Measurements from ENCODE around the gene ZNF526. TPM values are rescaled to one million over a fixed set of nuclear protein-coding genes. Genes with fewer than 3 reads are reported as not detected.

ZNF526 gene, protein sequence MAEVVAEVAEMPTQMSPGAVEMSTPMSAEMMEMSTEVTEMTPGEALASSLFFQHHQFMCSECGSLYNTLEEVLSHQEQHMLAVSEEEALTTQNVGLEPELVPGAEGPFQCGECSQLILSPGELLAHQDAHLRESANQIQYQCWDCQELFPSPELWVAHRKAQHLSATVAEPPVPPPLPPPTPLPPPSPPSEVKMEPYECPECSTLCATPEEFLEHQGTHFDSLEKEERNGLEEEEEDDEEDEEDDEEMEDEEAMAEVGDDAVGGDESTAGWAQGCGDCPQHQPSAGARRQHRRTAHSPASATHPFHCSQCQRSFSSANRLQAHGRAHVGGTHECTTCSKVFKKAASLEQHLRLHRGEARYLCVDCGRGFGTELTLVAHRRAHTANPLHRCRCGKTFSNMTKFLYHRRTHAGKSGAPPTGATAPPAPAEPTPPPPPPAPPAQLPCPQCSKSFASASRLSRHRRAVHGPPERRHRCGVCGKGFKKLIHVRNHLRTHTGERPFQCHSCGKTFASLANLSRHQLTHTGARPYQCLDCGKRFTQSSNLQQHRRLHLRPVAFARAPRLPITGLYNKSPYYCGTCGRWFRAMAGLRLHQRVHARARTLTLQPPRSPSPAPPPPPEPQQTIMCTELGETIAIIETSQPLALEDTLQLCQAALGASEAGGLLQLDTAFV
- total RNA-seq: 10 to 100 TPM in 1 of 2 donors, 1 to 10 TPM in 1; 8.2 to 12.3 TPM
- polyA plus RNA-seq: 1 to 10 TPM; 2.6 to 2.8 TPM
- long read RNA-seq, donor 1, full-length matches to known transcripts: 3 of 17 reads
- long read RNA-seq, donor 1, partial matches to known transcripts: 0 of 17 reads
- long read RNA-seq, donor 1, other reads (novel, unspliced or antisense): 14 of 17 reads
- long read RNA-seq, donor 2, full-length matches to known transcripts: 3 of 7 reads
- long read RNA-seq, donor 2, partial matches to known transcripts: 0 of 7 reads
- long read RNA-seq, donor 2, other reads (novel, unspliced or antisense): 4 of 7 reads

DNA sequence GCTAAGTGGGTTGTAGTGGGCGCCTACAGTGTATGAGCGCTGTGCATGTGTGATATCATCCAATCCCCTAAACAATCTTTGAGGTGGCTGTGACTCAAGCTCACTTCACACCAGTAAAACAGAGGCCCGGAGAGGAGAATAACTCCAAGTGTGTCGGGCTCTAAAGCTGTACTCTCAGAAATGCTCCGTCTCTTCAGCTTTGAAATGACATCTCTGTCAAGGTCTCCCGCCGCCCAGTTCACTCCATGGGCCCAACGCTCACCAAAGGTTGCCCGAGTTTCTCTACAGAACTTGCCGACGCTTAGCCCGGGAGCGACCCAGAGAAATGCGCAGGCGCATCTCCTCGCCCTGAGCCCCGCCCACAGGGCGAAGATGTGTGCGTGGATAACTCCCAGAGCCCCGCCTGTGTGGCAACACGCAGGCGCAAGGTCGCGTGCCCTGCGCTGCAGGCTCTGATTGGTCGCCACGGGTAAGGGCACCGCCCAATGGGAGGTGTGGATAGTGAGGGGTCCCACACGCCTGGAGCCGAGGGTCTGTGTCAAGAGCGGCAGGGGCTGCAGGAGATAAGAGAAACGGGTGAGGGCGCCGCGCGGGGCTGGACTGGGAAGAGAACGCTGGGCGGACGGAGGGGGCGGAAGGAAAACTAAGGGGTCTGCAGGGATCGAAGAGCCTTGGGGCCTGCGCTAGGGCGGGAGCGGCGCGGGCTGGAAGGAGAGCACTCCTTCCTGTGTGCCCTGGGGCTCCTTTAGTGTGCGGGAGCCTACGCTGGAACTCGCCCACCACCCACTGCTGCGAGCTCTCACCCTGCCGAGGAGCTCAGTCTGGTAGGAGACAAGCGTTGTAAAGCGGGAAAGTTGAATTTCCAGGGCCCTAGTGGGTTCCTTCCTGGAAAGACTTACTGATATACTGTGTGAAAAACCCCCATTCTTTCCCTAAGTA lies at the start of gene ZNF526:
Gene ZNF526, plus strand, starts transcription at position 501 of the 939 bp plus-strand sequence. CDS start 4,092 bp downstream, outside the sequence.
- ATAC-seq (ENCODE audit: low FRiP score) (peak; percentile 95), DNase-seq (peak; percentile 98 to 99)
- Histone ChIP-seq H3K4me3 (ENCODE audit: low read length in 2 of 2) (peak within 1 kb of the TSS; percentile 51 to 65), H3K9me3 (ENCODE audit: control insufficient read depth, low read length) (no peaks in the 10 kb centered on the region), H3K36me3 (ENCODE audit: control insufficient read depth in 1 of 2, insufficient read depth in 2 of 2, low read length in 1 of 2) (peaks cover 0 to 6% of the 10 kb centered on the region in 2 donors), H3K27ac (ENCODE audit: low read depth in 1 of 2, low read length in 2 of 2) (peak within 1 kb of the TSS; percentile 8 to 65), H3K27me3 (ENCODE audit: control insufficient read depth in 1 of 2, insufficient read depth in 2 of 2, low read length in 1 of 2) (no peaks in the 10 kb centered on the region), H3K4me1 (ENCODE audit: control insufficient read depth in 1 of 2, insufficient read depth in 2 of 2, low read length in 2 of 2) (no peaks in the 10 kb centered on the region)
- intact Hi-C loops (cut with DNase I): no loop called here
- 0 to 1% methylated on average over 52 to 53 of the region's 53 CpGs for WGBS, 2 donors

DNA sequence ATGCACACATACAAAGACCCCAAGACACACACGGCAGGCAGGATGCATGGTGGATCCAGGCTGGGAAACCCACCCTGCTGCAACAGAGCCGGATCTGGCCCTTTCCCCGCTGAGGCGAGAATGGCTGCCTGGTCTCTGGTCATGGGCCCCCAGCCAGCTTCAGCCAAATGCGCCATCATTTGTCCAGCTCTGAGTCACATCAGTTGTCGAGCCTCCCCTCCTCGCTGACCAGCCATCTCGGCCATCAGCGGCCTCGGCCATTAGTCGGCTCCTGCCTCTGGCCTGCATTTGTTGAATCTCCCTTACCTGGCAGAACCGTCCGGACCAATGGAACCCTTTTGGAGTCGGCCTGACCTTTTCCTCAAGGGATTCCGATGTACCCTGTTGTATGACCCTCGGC lies 49.4 kb upstream of the ZNF526 start:
- Histone ChIP-seq H3K36me3 (ENCODE audit: control insufficient read depth in 1 of 2, insufficient read depth in 2 of 2, low read length in 1 of 2) (no peaks in the 10 kb centered on the region), H3K4me1 (ENCODE audit: control insufficient read depth in 1 of 2, insufficient read depth in 2 of 2, low read length in 2 of 2) (no peaks in the 10 kb centered on the region), H3K4me3 (ENCODE audit: low read length in 2 of 2) (no peak overlapping the region), H3K27ac (ENCODE audit: low read depth in 1 of 2, low read length in 2 of 2) (no peak overlapping the region), H3K27me3 (ENCODE audit: control insufficient read depth in 1 of 2, insufficient read depth in 2 of 2, low read length in 1 of 2) (no peaks in the 10 kb centered on the region), H3K9me3 (ENCODE audit: control insufficient read depth, low read length) (no peaks in the 10 kb centered on the region)
- WGBS, 2 donors: 77 to 79% methylated on average over 16 of the region's 16 CpGs
- DNase-seq (no peak), ATAC-seq (ENCODE audit: low FRiP score) (no peak)
- intact Hi-C loops (cut with DNase I): no loop called here

DNA sequence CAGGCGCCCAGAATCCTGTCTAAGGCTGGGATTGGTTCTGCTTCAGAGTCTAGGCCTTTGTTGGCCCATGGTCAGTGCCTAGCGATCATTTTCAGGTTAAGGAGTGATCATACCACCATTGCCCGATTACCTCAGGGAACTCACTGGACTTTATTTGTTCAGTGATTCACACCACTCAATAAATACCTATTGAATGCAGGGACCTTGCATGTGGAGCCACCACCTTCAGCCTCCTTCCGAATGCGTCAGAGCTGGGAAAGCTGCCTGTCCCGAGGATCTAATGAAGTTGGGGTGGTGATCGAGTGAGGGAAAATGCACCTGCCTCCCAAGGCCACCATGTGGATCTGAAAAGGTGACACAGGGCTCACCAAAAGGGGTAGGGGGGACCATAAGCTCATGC lies 47.9 kb upstream of the ZNF526 start:
- no peaks in the 10 kb centered on the region for H3K27me3 ChIP-seq (ENCODE audit: control insufficient read depth in 1 of 2, insufficient read depth in 2 of 2, low read length in 1 of 2)
- no peak for ATAC-seq (ENCODE audit: low FRiP score)
- H3K27ac ChIP-seq (ENCODE audit: low read depth in 1 of 2, low read length in 2 of 2): no peak overlapping the region
- no peak for DNase-seq
- no peaks in the 10 kb centered on the region for H3K36me3 ChIP-seq (ENCODE audit: control insufficient read depth in 1 of 2, insufficient read depth in 2 of 2, low read length in 1 of 2)
- H3K9me3 ChIP-seq (ENCODE audit: control insufficient read depth, low read length): no peaks in the 10 kb centered on the region
- H3K4me1 ChIP-seq (ENCODE audit: control insufficient read depth in 1 of 2, insufficient read depth in 2 of 2, low read length in 2 of 2): no peaks in the 10 kb centered on the region
- intact Hi-C loops (cut with DNase I): no loop called here
- no peak overlapping the region for H3K4me3 ChIP-seq (ENCODE audit: low read length in 2 of 2)
- 91 to 94% methylated on average over 7 of the region's 7 CpGs for WGBS, 2 donors

DNA sequence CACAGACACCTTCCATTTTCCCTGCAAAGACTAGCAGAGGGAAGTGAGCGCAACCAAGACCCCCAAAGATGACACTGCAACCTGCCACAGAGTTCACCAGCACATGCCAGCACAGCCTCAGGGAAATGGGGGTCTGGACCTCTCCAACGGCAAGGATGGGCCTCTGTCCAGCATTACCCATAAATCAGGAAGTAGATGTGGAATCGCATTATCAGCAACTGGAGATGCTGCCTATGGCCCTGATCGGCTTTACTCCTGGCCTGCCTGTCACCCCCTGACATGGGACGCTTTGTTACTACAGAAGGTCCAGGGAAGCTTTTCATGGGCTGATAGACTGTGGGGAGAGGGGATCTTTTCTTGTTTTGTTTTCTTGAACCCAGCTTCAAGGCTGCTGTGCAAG lies 46.4 kb upstream of the ZNF526 start:
- Histone ChIP-seq H3K4me1 (ENCODE audit: control insufficient read depth in 1 of 2, insufficient read depth in 2 of 2, low read length in 2 of 2) (no peaks in the 10 kb centered on the region), H3K4me3 (ENCODE audit: low read length in 2 of 2) (no peak overlapping the region), H3K27ac (ENCODE audit: low read depth in 1 of 2, low read length in 2 of 2) (no peak overlapping the region), H3K9me3 (ENCODE audit: control insufficient read depth, low read length) (no peaks in the 10 kb centered on the region), H3K27me3 (ENCODE audit: control insufficient read depth in 1 of 2, insufficient read depth in 2 of 2, low read length in 1 of 2) (no peaks in the 10 kb centered on the region), H3K36me3 (ENCODE audit: control insufficient read depth in 1 of 2, insufficient read depth in 2 of 2, low read length in 1 of 2) (no peaks in the 10 kb centered on the region)
- intact Hi-C loops (cut with DNase I): no loop called here
- 72 to 74% methylated on average over 5 of the region's 5 CpGs for WGBS, 2 donors
- DNase-seq (peak in 1 of 2 donors; percentile 14), ATAC-seq (ENCODE audit: low FRiP score) (no peak)

DNA sequence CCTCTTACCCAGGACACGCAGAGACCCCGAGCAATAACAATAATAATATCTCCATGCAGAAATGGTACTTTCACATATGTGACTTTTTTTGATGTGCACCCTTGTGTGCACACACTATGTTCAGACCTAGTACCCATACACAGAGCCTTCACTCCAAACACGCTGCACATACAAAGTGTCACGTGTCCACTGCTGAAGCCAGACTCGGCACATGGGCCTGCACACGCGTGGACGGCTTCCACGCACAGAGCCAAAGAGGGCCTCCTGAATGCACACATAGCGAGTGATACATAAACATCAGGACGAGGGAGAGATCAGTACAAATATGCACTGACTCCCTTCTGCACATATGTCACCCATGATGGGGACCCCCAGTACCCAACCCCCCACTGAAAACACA lies 45.9 kb upstream of the ZNF526 start:
- Histone ChIP-seq H3K4me1 (ENCODE audit: control insufficient read depth in 1 of 2, insufficient read depth in 2 of 2, low read length in 2 of 2) (no peaks in the 10 kb centered on the region), H3K36me3 (ENCODE audit: control insufficient read depth in 1 of 2, insufficient read depth in 2 of 2, low read length in 1 of 2) (no peaks in the 10 kb centered on the region), H3K9me3 (ENCODE audit: control insufficient read depth, low read length) (no peaks in the 10 kb centered on the region), H3K4me3 (ENCODE audit: low read length in 2 of 2) (no peak overlapping the region), H3K27ac (ENCODE audit: low read depth in 1 of 2, low read length in 2 of 2) (no peak overlapping the region), H3K27me3 (ENCODE audit: control insufficient read depth in 1 of 2, insufficient read depth in 2 of 2, low read length in 1 of 2) (no peaks in the 10 kb centered on the region)
- peak in 1 of 2 donors; percentile 26 for DNase-seq
- no peak for ATAC-seq (ENCODE audit: low FRiP score)
- WGBS, 2 donors: 83 to 86% methylated on average over 11 of the region's 11 CpGs
- intact Hi-C loops (cut with DNase I): no loop called here

DNA sequence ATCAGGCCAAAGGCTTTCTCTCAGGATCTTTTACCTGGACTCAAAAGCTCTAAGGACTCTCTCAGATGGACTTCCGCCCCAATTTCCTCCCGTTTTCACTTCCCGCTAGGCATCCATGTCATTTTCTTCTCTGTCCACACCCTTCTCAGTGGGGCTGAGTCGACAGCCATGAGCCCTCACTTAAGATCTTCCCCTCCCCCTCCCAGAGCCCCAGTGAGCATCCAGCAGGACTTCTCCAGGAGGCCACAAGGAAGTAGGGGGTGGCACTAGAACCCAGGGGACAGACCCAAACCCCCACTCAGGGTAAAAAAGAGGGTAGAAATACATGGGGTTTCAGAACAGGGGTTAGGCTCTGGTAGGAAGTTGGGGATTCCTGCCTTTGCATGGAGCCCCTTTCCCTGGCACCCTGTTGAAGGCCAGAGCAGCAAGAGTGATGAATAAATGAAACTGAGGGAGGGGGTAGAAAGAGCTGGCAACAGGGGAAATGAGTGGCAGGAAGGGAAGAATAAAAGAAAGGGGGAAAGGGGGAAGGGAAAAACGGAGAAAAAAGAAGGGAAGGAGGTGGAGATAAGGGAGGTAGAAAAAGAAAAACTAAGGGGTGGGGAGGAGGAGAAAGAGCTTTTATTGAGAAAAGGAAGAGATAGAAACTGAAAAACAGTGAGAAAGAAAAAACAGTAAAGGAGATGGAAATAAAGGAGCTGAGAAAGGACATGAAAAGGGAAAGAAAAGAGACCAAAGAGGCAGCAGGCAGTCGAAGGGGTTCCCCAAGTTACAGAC lies 45.0 kb upstream of the ZNF526 start:
- no peaks in the 10 kb centered on the region for H3K9me3 ChIP-seq (ENCODE audit: control insufficient read depth, low read length)
- H3K4me3 ChIP-seq (ENCODE audit: low read length in 2 of 2): no peak overlapping the region
- no peak overlapping the region for H3K27ac ChIP-seq (ENCODE audit: low read depth in 1 of 2, low read length in 2 of 2)
- ATAC-seq (ENCODE audit: low FRiP score): no peak
- no peaks in the 10 kb centered on the region for H3K4me1 ChIP-seq (ENCODE audit: control insufficient read depth in 1 of 2, insufficient read depth in 2 of 2, low read length in 2 of 2)
- WGBS, 2 donors: 47 to 55% methylated on average over 6 of the region's 6 CpGs
- no peaks in the 10 kb centered on the region for H3K27me3 ChIP-seq (ENCODE audit: control insufficient read depth in 1 of 2, insufficient read depth in 2 of 2, low read length in 1 of 2)
- no peaks in the 10 kb centered on the region for H3K36me3 ChIP-seq (ENCODE audit: control insufficient read depth in 1 of 2, insufficient read depth in 2 of 2, low read length in 1 of 2)
- peak in 1 of 2 donors; percentile 32 for DNase-seq
- intact Hi-C loops (cut with DNase I): no loop called here

DNA sequence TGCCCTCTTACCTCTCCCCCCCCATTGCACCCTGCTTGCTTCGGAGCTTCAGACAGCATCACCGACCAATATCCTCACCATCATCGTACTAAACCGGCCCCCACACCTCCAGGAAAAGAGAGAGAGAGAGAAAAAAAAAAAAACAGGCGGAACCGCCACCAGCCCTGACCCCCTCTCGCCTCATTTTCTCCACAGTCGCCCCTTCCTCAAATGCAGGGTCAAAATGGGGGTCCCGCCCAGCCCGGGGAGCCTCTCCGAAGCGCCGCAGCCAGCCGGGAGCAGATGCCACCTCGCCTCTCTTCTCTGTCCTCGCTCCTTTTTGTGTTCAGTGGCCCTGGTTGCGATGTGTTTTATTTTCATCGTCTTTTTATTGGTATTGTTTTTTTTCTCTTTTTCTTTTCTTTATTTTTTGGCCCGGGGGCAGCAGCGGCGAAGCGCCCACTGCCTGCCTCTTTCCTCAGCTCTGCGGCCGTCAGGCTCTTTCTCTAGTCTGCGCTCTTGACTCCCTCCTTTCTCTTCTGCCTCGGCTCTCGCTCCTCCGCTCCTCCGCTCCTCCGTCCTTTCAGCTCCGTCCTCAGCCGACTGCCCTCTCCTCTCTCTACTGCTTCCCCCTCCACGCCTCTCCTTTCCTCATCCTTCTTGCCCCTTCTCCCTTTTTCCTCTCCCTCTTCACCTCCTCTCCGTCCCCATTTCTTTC lies 44.0 kb upstream of the ZNF526 start:
- ATAC-seq (ENCODE audit: low FRiP score) (no peak), DNase-seq (peak in 1 of 2 donors; percentile 73)
- WGBS, 2 donors: 1% methylated on average over 34 of the region's 34 CpGs
- Histone ChIP-seq H3K4me1 (ENCODE audit: control insufficient read depth in 1 of 2, insufficient read depth in 2 of 2, low read length in 2 of 2) (no peaks in the 10 kb centered on the region), H3K4me3 (ENCODE audit: low read length in 2 of 2) (peak overlapping the region; percentile 40 to 52), H3K36me3 (ENCODE audit: control insufficient read depth in 1 of 2, insufficient read depth in 2 of 2, low read length in 1 of 2) (no peaks in the 10 kb centered on the region), H3K27ac (ENCODE audit: low read depth in 1 of 2, low read length in 2 of 2) (no peak overlapping the region), H3K9me3 (ENCODE audit: control insufficient read depth, low read length) (no peaks in the 10 kb centered on the region), H3K27me3 (ENCODE audit: control insufficient read depth in 1 of 2, insufficient read depth in 2 of 2, low read length in 1 of 2) (no peaks in the 10 kb centered on the region)
- intact Hi-C loops (cut with DNase I): no loop called here

Measured in aorta (tissue), 5 donors.